ENCODE measurements around the gene LCORL. TPM values are rescaled to one million over a fixed set of nuclear protein-coding genes. Genes with fewer than 3 reads are reported as not detected.
A peak's percentile ranks its signal among the peaks of the same experiment; 100 is the strongest.

The LCORL gene
- total RNA-seq, 4 donors from 2014 or later = 20.6 to 103 (median 64.1) TPM

DNA sequence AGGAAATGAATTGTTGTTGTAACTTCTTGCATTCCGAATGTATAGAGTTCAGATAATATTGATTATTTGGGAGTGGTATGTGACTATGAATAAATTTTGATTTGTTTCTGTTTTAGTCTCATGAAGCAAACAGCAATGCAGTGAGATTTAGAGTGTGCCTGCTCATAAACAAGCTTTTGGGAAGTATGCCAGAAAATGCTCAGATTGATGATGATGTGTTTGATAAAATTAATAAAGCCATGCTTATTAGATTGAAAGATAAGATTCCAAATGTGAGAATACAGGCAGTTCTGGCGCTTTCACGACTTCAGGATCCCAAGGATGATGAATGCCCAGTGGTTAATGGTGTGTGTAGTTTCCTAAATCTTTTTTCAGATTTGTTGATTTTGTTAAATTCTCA, 208.8 kb downstream of the LCORL start:
- no peaks in the 10 kb centered on the region for H3K27me3 ChIP-seq
- no peaks in the 10 kb centered on the region for H3K9me3 ChIP-seq
- H3K36me3 ChIP-seq = no peaks in the 10 kb centered on the region
- H3K4me3 ChIP-seq = no peak overlapping the region
- no peak overlapping the region for H3K27ac ChIP-seq
- TF ChIP-seq CTCF (IDR thresholded peaks at IDR 0.05) (no peak), POLR2A (IDR thresholded peaks at IDR 0.05) (no peak)
- no peak for DNase-seq
- H3K4me1 ChIP-seq = peaks cover 0 to 26% (median 10%) of the 10 kb centered on the region in 4 donors

DNA sequence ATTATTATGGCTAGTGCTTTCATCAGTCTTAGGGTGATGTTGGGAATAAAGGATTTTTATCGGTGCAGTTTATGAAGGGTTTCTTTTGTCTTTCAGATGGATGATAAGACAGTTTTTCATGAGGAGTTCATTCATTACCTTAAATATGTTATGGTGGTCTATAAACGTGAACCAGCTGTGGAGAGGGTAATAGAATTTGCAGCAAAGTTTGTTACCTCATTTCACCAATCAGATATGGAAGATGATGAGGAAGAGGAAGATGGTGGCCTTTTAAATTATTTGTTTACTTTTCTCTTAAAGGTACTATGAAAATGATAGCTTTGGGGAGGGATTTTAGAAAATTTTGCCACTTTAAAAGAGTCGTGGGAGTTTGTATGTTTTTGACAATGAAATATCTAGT, 209.4 kb downstream of the LCORL start:
- H3K36me3 ChIP-seq = no peaks in the 10 kb centered on the region
- no peaks in the 10 kb centered on the region for H3K27me3 ChIP-seq
- DNase-seq = no peak
- peak overlapping the region in 1 of 4 donors; percentile 83 for H3K4me3 ChIP-seq
- no peaks in the 10 kb centered on the region for H3K9me3 ChIP-seq
- H3K27ac ChIP-seq = no peak overlapping the region
- peaks cover 0 to 32% (median 13%) of the 10 kb centered on the region in 4 donors for H3K4me1 ChIP-seq
- no peak for TF ChIP-seq CTCF (IDR thresholded peaks at IDR 0.05)
- no peak for TF ChIP-seq POLR2A (IDR thresholded peaks at IDR 0.05)

GRCh38 chr4:17811078-17811603, 210.4 kb downstream of the LCORL start:
- Histone ChIP-seq H3K4me1 (peaks cover 0 to 41% (median 15%) of the 10 kb centered on the region in 4 donors), H3K27ac (peak overlapping the region in 3 of 4 donors; percentile 55 to 96 (median 88))
- peak in 1 of 3 donors; percentile 52 for DNase-seq

GRCh38 chr4:17810260-17811077, 211.1 kb downstream of the LCORL start, which contains the start of the genes DCAF16 and NCAPG:
Gene DCAF16 (minus strand): TSS chr4:17810757. CDS start chr4:17804141, 6,616 bp downstream.
Gene NCAPG (plus strand): TSS chr4:17810979. CDS start chr4:17811078, 99 bp downstream.
- Histone ChIP-seq H3K27me3 (no peaks in the 10 kb centered on the region), H3K9me3 (no peaks in the 10 kb centered on the region), H3K36me3 (no peaks in the 10 kb centered on the region), H3K4me1 (peaks cover 0 to 41% (median 15%) of the 10 kb centered on the region in 4 donors), H3K4me3 (peak within 1 kb of the TSS; percentile 67 to 85 (median 79)), H3K27ac (peak within 1 kb of the TSS; percentile 88 to 98 (median 94))
- peak; percentile 97 to 100 (median 99) for DNase-seq
- TF ChIP-seq CTCF (IDR thresholded peaks at IDR 0.05) = no peak
- TF ChIP-seq POLR2A (IDR thresholded peaks at IDR 0.05) = peak; percentile 91 to 97

More at GRCh38 chr4:17811078-17811603, 210.4 kb downstream of the LCORL start:
- Histone ChIP-seq H3K27me3 (no peaks in the 10 kb centered on the region), H3K4me3 (peak overlapping the region; percentile 67 to 85 (median 79)), H3K9me3 (no peaks in the 10 kb centered on the region), H3K36me3 (no peaks in the 10 kb centered on the region)
- TF ChIP-seq CTCF (IDR thresholded peaks at IDR 0.05) (no peak), POLR2A (IDR thresholded peaks at IDR 0.05) (no peak)

- H3K4me1 ChIP-seq = peaks cover 0 to 41% (median 15%) of the 10 kb centered on the region in 4 donors
- H3K9me3 ChIP-seq = no peaks in the 10 kb centered on the region
- no peak for DNase-seq
These were observed 211.9 kb downstream of the LCORL start for GRCh38 chr4:17809667-17810066.

More at GRCh38 chr4:17809667-17810066, 211.9 kb downstream of the LCORL start:
- Histone ChIP-seq H3K36me3 (peaks cover 0 to 4% (median 0%) of the 10 kb centered on the region in 3 donors), H3K27ac (peak overlapping the region; percentile 88 to 98 (median 94)), H3K4me3 (peak overlapping the region; percentile 67 to 85 (median 79)), H3K27me3 (no peaks in the 10 kb centered on the region)
- TF ChIP-seq POLR2A (IDR thresholded peaks at IDR 0.05) (no peak), CTCF (IDR thresholded peaks at IDR 0.05) (no peak)

Data from Peyer's patch (tissue), 4 donors.